Psoas muscle (tissue), 8 donors: ENCODE results near the gene SHBG. TPM values are rescaled to one million over a fixed set of nuclear protein-coding genes. Genes with fewer than 3 reads are reported as not detected.

Experiments used
- ATAC-seq, 4 donors: fragments of 200-7000 bp; cut with Tn5 transposase; one replicate each; pipeline ENCODE4 v1.9.1; 2020; ENCODE audit warnings: moderate library complexity in 3 of 4, mild to moderate bottlenecking in 2 of 4
- DNase-seq, 2 donors: peaks; one replicate each; pipeline ENCODE4 v3.0.0-alpha.2; 2020
- H3K27ac ChIP-seq: fragments of 200-600 bp; one replicate; pipeline ENCODE4 v1.8.0; 2022
- H3K27me3 ChIP-seq, 3 donors: fragments of 200-600 bp in 1 of 3; one replicate each; pipeline versions ENCODE4 v1.6.1 to v1.8.0; 2013 to 2022; ENCODE audit warnings: low read length in 2 of 3, mild to moderate bottlenecking in 2 of 3, moderate library complexity in 1 of 3; ENCODE audit not compliant: insufficient read depth in 3 of 3
- H3K36me3 ChIP-seq, 2 donors: fragments of 200-600 bp in 1 of 2; one replicate each; pipeline versions ENCODE4 v1.6.1 to v1.8.0; 2013 to 2022; ENCODE audit warnings: low read depth in 1 of 2, mild to moderate bottlenecking in 1 of 2, moderate library complexity in 1 of 2; ENCODE audit not compliant: insufficient read depth in 1 of 2
- H3K4me1 ChIP-seq: fragments of 200-600 bp; one replicate; pipeline ENCODE4 v1.8.0; 2022
- H3K4me3 ChIP-seq: fragments of 200-600 bp; one replicate; pipeline ENCODE4 v1.8.0; 2022; ENCODE audit warnings: mild to moderate bottlenecking
- H3K9me3 ChIP-seq: fragments of 200-600 bp; one replicate; pipeline ENCODE4 v1.8.0; 2022
- whole genome bisulfite sequencing, 3 donors: extraction: QIAGEN DNeasy Blood & Tissue Kit; methylation state at CpG; one replicate each; pipeline versions ENCODE4 v1.1.6 to v1.1.7; 2013; 5-methylcytosine and 5-hydroxymethylcytosine counted together
- intact Hi-C, 2 donors: fragments of 100-400 bp; cut with DNase I; formaldehyde crosslinking; loops; one replicate each; pipeline versions ENCODE4 v1.11.0 to v1.14.2; 2022
- polyA plus RNA-seq, 3 donors: library from polyadenylated mRNA; stranded (reverse); fragments of 200-250 nt; gene quantifications; one replicate each; pipeline ENCODE4 v1.2.3, GENCODE V29; 2013
- total RNA-seq, 4 donors: library from RNA; stranded (reverse); fragmentation: NEBNext Ultra II Directional in 2 of 4; extraction: Animal tissue kit (Norgen Biotek cat#: 25700) in 2 of 4; gene quantifications; one replicate each; pipeline versions ENCODE4 v1.2.1 to v1.2.4, GENCODE V29; 2021 to 2023
- TF ChIP-seq, protein P1 (sequence below): fragments of 200-600 bp; IDR thresholded peaks from one replicate; pipeline ENCODE4 v1.8.0; 2022; ENCODE audit warnings: antibody characterized with exemption
- donor health status: healthy with polysubstance abuse.
- donor health status: DM: no; HTN: no; CAD: no; lungs with moderate emphysema.
- donor health status: Bipolar disorder and iron deficiency.
- donor health status: healthy.
- donor health status: DM: yes; HTN: yes; CAD: no.
- donor health status: DM: no; HTN: no; CAD: no.
- donor health status: DM: no; HTN: no; CAD: no.
- donor health status: DM: yes; HTN: yes; CAD: no.

Gene SHBG
- total and polyA plus RNA-seq, 7 donors, result 0.19 to 1.6 (median 0.46) TPM

- peaks cover 0 to 32% of the 10 kb centered on the region in 2 donors for H3K36me3 ChIP-seq
- peak; percentile 81 to 87 (median 82) for ATAC-seq
- intact Hi-C loops, result loop anchor here in 1 of 2 donors (5.0 to 10.0 kb wide), 2 partner anchors 104 to 349 kb away; partner anchors contain the start of genes DVL2, PHF23, TP53 and WRAP53
- TF ChIP-seq, protein P1, sequence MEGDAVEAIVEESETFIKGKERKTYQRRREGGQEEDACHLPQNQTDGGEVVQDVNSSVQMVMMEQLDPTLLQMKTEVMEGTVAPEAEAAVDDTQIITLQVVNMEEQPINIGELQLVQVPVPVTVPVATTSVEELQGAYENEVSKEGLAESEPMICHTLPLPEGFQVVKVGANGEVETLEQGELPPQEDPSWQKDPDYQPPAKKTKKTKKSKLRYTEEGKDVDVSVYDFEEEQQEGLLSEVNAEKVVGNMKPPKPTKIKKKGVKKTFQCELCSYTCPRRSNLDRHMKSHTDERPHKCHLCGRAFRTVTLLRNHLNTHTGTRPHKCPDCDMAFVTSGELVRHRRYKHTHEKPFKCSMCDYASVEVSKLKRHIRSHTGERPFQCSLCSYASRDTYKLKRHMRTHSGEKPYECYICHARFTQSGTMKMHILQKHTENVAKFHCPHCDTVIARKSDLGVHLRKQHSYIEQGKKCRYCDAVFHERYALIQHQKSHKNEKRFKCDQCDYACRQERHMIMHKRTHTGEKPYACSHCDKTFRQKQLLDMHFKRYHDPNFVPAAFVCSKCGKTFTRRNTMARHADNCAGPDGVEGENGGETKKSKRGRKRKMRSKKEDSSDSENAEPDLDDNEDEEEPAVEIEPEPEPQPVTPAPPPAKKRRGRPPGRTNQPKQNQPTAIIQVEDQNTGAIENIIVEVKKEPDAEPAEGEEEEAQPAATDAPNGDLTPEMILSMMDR, result no peak
- H3K4me3 ChIP-seq, result peak within 1 kb of the TSS; percentile 78
- DNase-seq, result peak; percentile 98 to 99
- H3K4me1 ChIP-seq, result peaks cover 42% of the 10 kb centered on the region
- H3K9me3 ChIP-seq, result no peaks in the 10 kb centered on the region
- no peaks in the 10 kb centered on the region for H3K27me3 ChIP-seq
- H3K27ac ChIP-seq, result peak within 1 kb of the TSS; percentile 89
- WGBS, 3 donors, result 13 to 15% (median 13%) methylated on average over 67 to 69 of the region's 69 CpGs
Observed at GRCh38 chr17:7583253-7584109, 46.5 kb upstream of the SHBG start, which contains the start of gene MPDU1. Gene MPDU1 (plus strand): TSS chr17:7583852. CDS start chr17:7583863, 11 bp downstream.

- intact Hi-C loops, result loop anchor here in 1 of 2 donors (10.0 kb wide), 1 partner anchor 352 kb away; the partner anchor contains the start of genes DVL2 and PHF23
- TF ChIP-seq, protein P1, result no peak
- WGBS, 3 donors, result 64 to 73% (median 66%) methylated on average over 9 of the region's 9 CpGs
Observed at GRCh38 chr17:7586673-7587419, 43.1 kb upstream of the SHBG start.

GRCh38 chr17:7587420-7588151 lies 42.3 kb upstream of the SHBG start:
- peak overlapping the region; percentile 8 for H3K27ac ChIP-seq
- H3K36me3 ChIP-seq, result peaks cover 8 to 49% of the 10 kb centered on the region in 2 donors
- no peaks in the 10 kb centered on the region for H3K27me3 ChIP-seq
- TF ChIP-seq, protein P1, result no peak
- WGBS, 3 donors, result 61 to 66% (median 63%) methylated on average over 12 of the region's 12 CpGs
- ATAC-seq, result no peak
- H3K4me3 ChIP-seq, result no peak overlapping the region
- peaks cover 48% of the 10 kb centered on the region for H3K4me1 ChIP-seq
- DNase-seq, result peak; percentile 25 to 48
- no peaks in the 10 kb centered on the region for H3K9me3 ChIP-seq
- intact Hi-C loops, result loop anchor here in 1 of 2 donors (2.0 to 10.0 kb wide), 2 partner anchors 73 to 353 kb away; partner anchors contain the start of genes DVL2 and PHF23

More at GRCh38 chr17:7586673-7587419, 43.1 kb upstream of the SHBG start:
- Histone ChIP-seq H3K9me3 (no peaks in the 10 kb centered on the region), H3K36me3 (peaks cover 4 to 41% of the 10 kb centered on the region in 2 donors), H3K4me1 (peaks cover 54% of the 10 kb centered on the region), H3K27me3 (no peaks in the 10 kb centered on the region), H3K4me3 (no peak overlapping the region), H3K27ac (no peak overlapping the region)
- DNase-seq (peak in 1 of 2 donors; percentile 56), ATAC-seq (no peak)

DNA sequence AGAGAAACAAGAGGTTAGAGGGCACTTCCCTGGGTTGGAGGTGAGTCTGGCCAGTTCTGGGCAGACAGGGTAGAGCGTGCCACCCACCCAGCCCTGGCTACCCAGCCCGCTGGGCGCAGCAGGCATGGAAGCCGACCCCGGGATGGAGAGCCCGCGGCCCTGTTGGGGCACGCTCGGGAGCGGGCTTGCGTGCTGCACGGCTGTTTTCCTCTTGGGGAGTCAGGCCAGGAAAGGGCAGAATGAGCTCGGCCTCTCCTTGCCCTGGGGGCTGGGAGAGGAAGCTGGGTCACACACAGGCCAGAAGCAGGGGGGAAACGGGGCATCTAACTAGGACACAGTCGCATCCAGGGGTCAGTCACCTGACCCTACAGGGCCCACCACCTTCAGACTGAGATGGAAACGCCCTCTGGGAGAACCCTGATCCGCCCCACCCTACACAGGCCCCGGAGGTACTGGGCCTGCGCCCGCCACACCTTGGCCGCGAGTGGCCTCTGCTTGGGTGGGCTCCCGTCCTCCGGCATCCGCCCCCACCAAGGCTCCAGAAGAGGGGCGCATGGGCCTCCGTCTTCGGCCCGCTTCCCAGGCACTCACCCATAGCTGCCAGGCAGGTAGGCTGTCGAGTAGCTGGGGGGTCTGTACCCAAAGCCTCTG lies 41.3 kb upstream of the SHBG start:
- intact Hi-C loops, result loop anchor here in 1 of 2 donors (2.0 to 10.0 kb wide), 2 partner anchors 74 to 354 kb away; partner anchors contain the start of genes DVL2 and PHF23
- TF ChIP-seq, protein P1, result no peak
- DNase-seq, result peak in 1 of 2 donors; percentile 55
- Histone ChIP-seq H3K27me3 (no peaks in the 10 kb centered on the region), H3K4me1 (peaks cover 40% of the 10 kb centered on the region), H3K4me3 (peak overlapping the region; percentile 58), H3K27ac (peak overlapping the region; percentile 69), H3K36me3 (peaks cover 17 to 59% of the 10 kb centered on the region in 2 donors), H3K9me3 (no peaks in the 10 kb centered on the region)
- ATAC-seq, result peak; percentile 0 to 3 (median 1)
- WGBS, 3 donors, result 57 to 71% (median 57%) methylated on average over 28 to 30 of the region's 30 CpGs
